Esophagus (tissue), 2 donors: ENCODE measurements around the gene RASA1. TPM values are rescaled to one million over a fixed set of nuclear protein-coding genes. Genes with fewer than 3 reads are reported as not detected.

Experiments
- H3K27ac ChIP-seq, 2 donors: one replicate each; pipeline ENCODE4 v1.5.1; 2013; ENCODE audit warnings: low read depth in 2 of 2, mild to moderate bottlenecking in 2 of 2, inconsistent platforms in 1 of 2, low read length in 1 of 2, moderate library complexity in 1 of 2
- H3K27me3 ChIP-seq, 2 donors: one replicate each; pipeline ENCODE4 v1.6.1; 2013; ENCODE audit warnings: low read length in 2 of 2, control low read depth in 1 of 2, mild to moderate bottlenecking in 1 of 2; ENCODE audit not compliant: insufficient read depth in 2 of 2, control insufficient read depth in 1 of 2
- H3K36me3 ChIP-seq, 2 donors: one replicate each; pipeline ENCODE4 v1.6.1; 2013; ENCODE audit warnings: low read length in 1 of 2; ENCODE audit not compliant: control insufficient read depth in 2 of 2, insufficient read depth in 2 of 2
- H3K4me1 ChIP-seq, 2 donors: one replicate each; pipeline ENCODE4 v1.6.1; 2013; ENCODE audit warnings: low read length in 1 of 2; ENCODE audit not compliant: control insufficient read depth in 2 of 2, insufficient read depth in 2 of 2
- H3K4me3 ChIP-seq, 2 donors: one replicate each; pipeline ENCODE4 v1.5.1; 2013; ENCODE audit warnings: low read length in 2 of 2, mild to moderate bottlenecking in 2 of 2, low read depth in 1 of 2, moderate library complexity in 1 of 2
- H3K9me3 ChIP-seq, 2 donors: one replicate each; pipeline ENCODE4 v1.6.1; 2013; ENCODE audit warnings: mild to moderate bottlenecking in 2 of 2, low read depth in 1 of 2, low read length in 1 of 2, moderate library complexity in 1 of 2; ENCODE audit not compliant: control insufficient read depth in 2 of 2, insufficient read depth in 1 of 2
- WGBS, 2 donors: extraction: QIAGEN DNeasy Blood & Tissue Kit; methylation state at CpG; one replicate each; pipeline ENCODE4 v1.1.7; 2013; 5-methylcytosine and 5-hydroxymethylcytosine counted together
- polyA plus RNA-seq, 2 donors: library from polyadenylated mRNA; stranded (reverse); fragments of 200-250 nt; gene quantifications; one replicate each; pipeline ENCODE4 v1.2.3, GENCODE V29; 2013
- donor health status: healthy with polysubstance abuse.
- donor health status: Bipolar disorder and iron deficiency.

RASA1 gene
- polyA plus RNA-seq, 2 donors: 6.7 to 9.3 TPM

DNA sequence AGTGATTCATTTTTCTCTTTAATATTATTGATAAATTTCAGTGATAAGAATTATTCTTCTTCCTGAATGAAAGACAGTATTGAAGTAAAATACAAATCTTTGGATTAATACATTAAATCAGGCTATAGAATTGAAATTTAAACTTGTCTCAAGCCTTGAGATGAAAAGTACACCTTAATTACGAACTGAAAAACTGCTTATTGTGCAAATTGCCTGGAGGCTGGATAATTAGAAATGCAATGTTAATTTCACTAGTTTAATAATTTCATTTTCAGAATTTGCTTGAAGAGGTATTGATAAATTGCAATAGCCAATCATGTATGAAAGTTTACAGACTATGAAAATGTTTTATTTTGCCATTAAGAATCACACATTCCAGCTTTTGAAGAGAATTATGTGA, 156.1 kb downstream of the RASA1 start:
- no peaks in the 10 kb centered on the region for H3K27me3 ChIP-seq
- 71 to 79% methylated on average over 1 of the region's 1 CpG for WGBS, 2 donors
- H3K27ac ChIP-seq: no peak overlapping the region

DNA sequence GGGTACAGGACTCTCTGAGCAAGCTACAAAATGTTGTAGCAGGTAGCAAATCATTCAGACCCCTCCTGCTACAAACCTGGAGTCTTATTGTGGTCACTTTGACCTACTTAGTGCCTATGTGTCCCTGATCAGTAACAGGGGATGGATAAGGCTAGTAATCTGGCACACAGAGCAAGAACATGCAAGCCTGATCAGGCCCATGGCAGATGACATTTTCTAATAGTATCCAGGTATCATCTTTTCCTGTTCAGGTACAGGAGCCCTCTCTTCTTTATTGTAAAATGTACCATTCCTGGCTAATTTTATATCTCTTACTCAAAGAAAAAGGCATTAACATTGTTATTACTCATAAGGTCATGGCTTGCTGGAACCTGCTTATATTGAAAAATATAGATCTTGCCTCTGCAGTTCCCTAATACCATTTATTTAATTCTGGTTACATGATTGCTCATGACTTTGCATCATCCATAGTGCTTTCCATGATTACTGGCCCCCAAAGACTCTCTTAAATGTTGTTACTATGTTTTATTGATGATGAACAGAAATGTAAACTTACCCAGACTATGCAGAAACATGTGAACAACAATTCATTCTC, 163.3 kb downstream of the RASA1 start:
- no peaks in the 10 kb centered on the region for H3K9me3 ChIP-seq
- H3K27ac ChIP-seq: no peak overlapping the region
- H3K27me3 ChIP-seq: no peaks in the 10 kb centered on the region
- H3K36me3 ChIP-seq: no peaks in the 10 kb centered on the region
- no peak overlapping the region for H3K4me3 ChIP-seq
- H3K4me1 ChIP-seq: no peaks in the 10 kb centered on the region

More for the DNA sequence above, 156.1 kb downstream of the RASA1 start:
- no peaks in the 10 kb centered on the region for H3K4me1 ChIP-seq
- H3K4me3 ChIP-seq: no peak overlapping the region
- no peaks in the 10 kb centered on the region for H3K36me3 ChIP-seq
- no peaks in the 10 kb centered on the region for H3K9me3 ChIP-seq

DNA sequence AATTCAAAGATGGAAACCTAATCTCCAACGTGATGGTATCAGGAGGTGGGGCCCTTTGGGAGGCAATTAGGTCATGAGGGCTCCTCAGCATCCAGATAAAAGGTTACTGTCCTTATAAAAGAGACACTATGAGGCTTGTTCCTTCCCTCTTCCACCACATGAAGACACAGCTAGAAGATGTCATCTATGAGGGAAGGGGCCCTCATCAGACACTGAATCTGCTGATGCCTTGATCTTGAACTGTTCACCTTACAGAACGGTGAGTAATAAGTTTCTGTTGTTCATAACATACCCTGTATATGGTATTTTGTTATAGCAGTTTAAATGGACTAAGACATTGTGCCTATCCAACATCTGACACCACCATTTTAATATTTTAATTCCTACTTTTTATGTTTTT, 164.8 kb downstream of the RASA1 start:
- H3K9me3 ChIP-seq: no peaks in the 10 kb centered on the region
- H3K36me3 ChIP-seq: no peaks in the 10 kb centered on the region
- no peaks in the 10 kb centered on the region for H3K4me1 ChIP-seq
- H3K27ac ChIP-seq: no peak overlapping the region
- H3K4me3 ChIP-seq: no peak overlapping the region
- H3K27me3 ChIP-seq: no peaks in the 10 kb centered on the region
- 50 to 57% methylated on average over 2 of the region's 2 CpGs for WGBS, 2 donors

DNA sequence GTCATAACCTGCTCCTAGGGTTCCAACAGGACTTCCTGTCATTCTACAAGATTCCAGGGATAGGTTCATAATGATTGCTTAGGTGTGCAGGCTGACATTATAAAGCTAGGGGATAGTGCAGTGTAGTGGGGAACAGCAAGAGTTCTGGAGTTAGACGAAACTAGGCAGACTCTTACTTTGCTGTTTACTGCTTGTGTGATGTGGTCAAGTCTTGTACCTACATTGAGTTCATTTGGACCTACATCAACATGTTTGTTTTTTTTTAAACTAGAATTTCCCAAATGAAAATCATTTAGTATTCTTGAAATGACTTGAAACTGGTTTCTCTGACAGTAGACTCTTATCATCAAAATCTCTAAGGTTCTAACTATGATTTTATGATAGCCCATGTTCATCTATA, 166.3 kb downstream of the RASA1 start:
- Histone ChIP-seq H3K27ac (no peak overlapping the region), H3K4me3 (no peak overlapping the region), H3K4me1 (no peaks in the 10 kb centered on the region), H3K27me3 (no peaks in the 10 kb centered on the region), H3K36me3 (no peaks in the 10 kb centered on the region), H3K9me3 (no peaks in the 10 kb centered on the region)
- 80 to 81% methylated on average over 1 of the region's 1 CpG for WGBS, 2 donors

DNA sequence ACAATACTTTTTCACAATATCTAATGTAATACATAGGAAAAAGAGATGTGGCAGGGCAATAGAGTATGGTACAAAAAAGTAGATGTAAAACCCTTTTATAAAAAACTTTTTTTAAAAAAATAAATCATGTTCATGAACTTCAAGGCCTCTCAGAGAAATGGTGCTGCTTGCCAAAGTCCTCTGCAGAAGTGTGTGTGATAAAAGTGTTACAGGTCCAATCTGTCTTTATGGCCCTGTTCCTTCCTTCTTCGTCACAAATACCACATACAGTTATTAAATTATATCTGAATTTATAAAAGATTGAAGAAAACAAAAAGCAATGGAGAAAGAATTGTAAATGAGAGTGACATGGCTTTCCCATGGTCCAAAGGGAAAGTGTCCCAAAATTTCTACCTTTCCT, 166.8 kb downstream of the RASA1 start:
- Histone ChIP-seq H3K27me3 (no peaks in the 10 kb centered on the region), H3K9me3 (no peaks in the 10 kb centered on the region), H3K4me1 (no peaks in the 10 kb centered on the region), H3K36me3 (no peaks in the 10 kb centered on the region), H3K4me3 (no peak overlapping the region), H3K27ac (no peak overlapping the region)
- WGBS, 2 donors: 80 to 85% methylated on average over 1 of the region's 1 CpG

DNA sequence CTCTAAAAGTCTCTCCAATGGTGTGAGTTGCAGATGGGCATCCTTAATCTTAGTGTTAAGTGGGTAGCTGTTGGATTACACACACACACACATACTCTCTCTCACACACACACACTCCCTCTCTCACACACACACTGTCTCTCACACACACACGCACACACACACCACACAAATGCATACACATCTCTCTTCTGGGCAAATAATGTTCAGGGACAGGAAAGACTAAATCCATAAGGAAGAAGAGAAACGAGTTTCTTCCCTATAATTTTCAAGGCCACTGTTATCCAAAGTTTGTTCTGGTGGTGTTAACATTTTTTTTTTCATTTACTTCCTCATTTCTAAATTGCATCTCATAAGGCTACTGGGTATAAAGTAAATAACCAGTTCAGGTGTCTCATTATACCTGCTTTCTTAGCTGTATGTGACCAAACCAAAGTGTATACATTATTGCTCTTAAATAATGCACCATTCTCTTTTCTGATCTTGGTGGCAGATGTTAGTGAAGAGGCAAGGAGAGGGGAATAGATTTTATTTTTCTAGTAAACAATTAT, 167.5 kb downstream of the RASA1 start:
- Histone ChIP-seq H3K9me3 (no peaks in the 10 kb centered on the region), H3K4me3 (no peak overlapping the region), H3K36me3 (no peaks in the 10 kb centered on the region), H3K27me3 (no peaks in the 10 kb centered on the region), H3K4me1 (no peaks in the 10 kb centered on the region), H3K27ac (no peak overlapping the region)
- 53 to 60% methylated on average over 2 of the region's 2 CpGs for WGBS, 2 donors

DNA sequence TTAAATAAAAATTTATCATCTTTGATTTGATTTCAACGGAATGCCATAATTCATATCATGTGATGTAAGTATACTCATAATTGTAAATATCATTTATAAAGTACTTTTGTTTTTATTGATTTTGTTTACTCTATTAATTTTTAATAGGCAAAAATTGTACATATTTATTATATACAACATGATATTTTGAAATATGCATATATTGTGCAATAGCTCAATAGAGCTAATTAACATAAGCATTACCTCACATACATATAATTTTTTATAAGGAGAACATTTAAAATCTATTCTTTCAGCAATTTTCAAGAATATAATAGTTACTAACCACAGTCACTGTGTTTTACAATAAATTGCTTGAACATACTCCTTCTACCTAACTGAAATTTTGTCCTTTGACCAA, 170.0 kb downstream of the RASA1 start:
- Histone ChIP-seq H3K36me3 (no peaks in the 10 kb centered on the region), H3K9me3 (no peaks in the 10 kb centered on the region), H3K4me1 (no peaks in the 10 kb centered on the region), H3K4me3 (no peak overlapping the region), H3K27ac (no peak overlapping the region), H3K27me3 (no peaks in the 10 kb centered on the region)
- 71 to 88% methylated on average over 1 of the region's 1 CpG for WGBS, 2 donors

DNA sequence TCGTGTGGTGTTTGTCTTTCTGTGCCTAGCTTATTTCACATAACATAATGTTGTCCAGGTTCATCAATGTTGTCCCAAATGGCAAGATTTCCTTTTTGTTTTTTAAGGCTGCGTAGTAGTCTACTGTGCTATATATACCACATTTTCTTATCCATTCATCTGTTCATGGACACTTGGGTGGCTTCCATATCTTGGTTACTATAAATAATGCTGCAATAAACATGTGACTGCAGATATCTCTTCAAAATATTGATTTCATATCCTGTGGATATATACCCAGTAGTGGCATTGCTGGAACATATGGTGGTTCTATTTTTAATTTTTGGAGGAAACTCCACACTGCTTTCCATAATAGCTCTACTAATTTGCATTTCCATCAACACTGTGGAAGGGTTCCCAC, 170.5 kb downstream of the RASA1 start:
- H3K4me3 ChIP-seq: no peak overlapping the region
- H3K4me1 ChIP-seq: no peaks in the 10 kb centered on the region
- H3K27me3 ChIP-seq: no peaks in the 10 kb centered on the region
- no peaks in the 10 kb centered on the region for H3K9me3 ChIP-seq
- no peaks in the 10 kb centered on the region for H3K36me3 ChIP-seq
- H3K27ac ChIP-seq: no peak overlapping the region
- 77 to 78% methylated on average over 2 of the region's 2 CpGs for WGBS, 2 donors

Other genes with a start within 250 kb of the RASA1 start
- 10 to 100 TPM; 24.1 TPM for gene CCNH, start 145.0 kb downstream of the RASA1 start, polyA plus RNA-seq